Activated naive CD8-positive, alpha-beta T cell treated with anti-CD3 and anti-CD28 coated beads, Interleukin-2, amount 50 U/mL, for 24 hours (primary cell): ENCODE measurements around the gene ZNF557.
A peak's percentile ranks its signal among the peaks of the same experiment; 100 is the strongest.
"Not testable (repeated sequence)": the region's sequence is repeated elsewhere in the genome, so short reads cannot be mapped to it uniquely, and the experiment has no call there.

ENCODE experiments used
- ATAC-seq: fragments of 150-1000 bp; cut with Tn5 transposase; one replicate; pipeline ENCODE4 v1.10.0; 2021
- DNase-seq: peaks from one replicate; pipeline ENCODE4 v3.0.0; 2021
- H3K27ac Mint-ChIP-seq: one replicate; pipeline ENCODE4 v1.8.0; 2021; ENCODE audit warnings: mild to moderate bottlenecking, mixed read lengths
- H3K27me3 Mint-ChIP-seq: one replicate; pipeline ENCODE4 v1.8.0; 2021; ENCODE audit warnings: mixed read lengths
- H3K36me3 Mint-ChIP-seq: one replicate; pipeline ENCODE4 v1.8.0; 2021; ENCODE audit warnings: low read depth, mixed read lengths
- H3K4me1 Mint-ChIP-seq: one replicate; pipeline ENCODE4 v1.8.0; 2021; ENCODE audit warnings: mixed read lengths
- H3K4me3 Mint-ChIP-seq: one replicate; pipeline ENCODE4 v1.8.0; 2021; ENCODE audit warnings: mild to moderate bottlenecking, moderate library complexity, mixed read lengths
- H3K9me3 Mint-ChIP-seq: one replicate; pipeline ENCODE4 v1.8.0; 2021; ENCODE audit warnings: mixed read lengths

The ZNF557 gene

DNA sequence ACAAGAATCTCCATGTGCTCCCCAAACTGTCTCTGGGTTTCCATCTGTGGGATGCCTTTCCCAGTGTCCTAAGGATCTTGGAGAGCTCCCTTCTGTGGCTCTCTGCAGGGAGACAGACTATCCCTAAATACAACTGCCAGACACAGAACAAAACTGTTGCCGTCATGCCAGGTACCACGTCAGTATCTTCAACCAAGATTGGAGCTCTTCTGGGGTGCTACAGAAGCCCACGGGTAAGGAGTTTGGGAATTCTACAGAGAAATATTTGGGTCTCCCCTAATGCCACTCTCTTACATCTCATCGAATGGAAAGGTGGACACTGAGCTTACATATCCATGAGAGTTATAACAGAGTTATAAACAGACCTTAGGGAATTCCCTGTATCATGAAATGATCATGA, 6.2 kb upstream of the ZNF557 start:
- ATAC-seq: no peak
- no peaks in the 10 kb centered on the region for H3K9me3 Mint-ChIP-seq
- no peak overlapping the region for H3K4me3 Mint-ChIP-seq
- H3K27me3 Mint-ChIP-seq: no peaks in the 10 kb centered on the region
- H3K27ac Mint-ChIP-seq: no peak overlapping the region
- no peak for DNase-seq
- no peaks in the 10 kb centered on the region for H3K36me3 Mint-ChIP-seq
- no peaks in the 10 kb centered on the region for H3K4me1 Mint-ChIP-seq

DNA sequence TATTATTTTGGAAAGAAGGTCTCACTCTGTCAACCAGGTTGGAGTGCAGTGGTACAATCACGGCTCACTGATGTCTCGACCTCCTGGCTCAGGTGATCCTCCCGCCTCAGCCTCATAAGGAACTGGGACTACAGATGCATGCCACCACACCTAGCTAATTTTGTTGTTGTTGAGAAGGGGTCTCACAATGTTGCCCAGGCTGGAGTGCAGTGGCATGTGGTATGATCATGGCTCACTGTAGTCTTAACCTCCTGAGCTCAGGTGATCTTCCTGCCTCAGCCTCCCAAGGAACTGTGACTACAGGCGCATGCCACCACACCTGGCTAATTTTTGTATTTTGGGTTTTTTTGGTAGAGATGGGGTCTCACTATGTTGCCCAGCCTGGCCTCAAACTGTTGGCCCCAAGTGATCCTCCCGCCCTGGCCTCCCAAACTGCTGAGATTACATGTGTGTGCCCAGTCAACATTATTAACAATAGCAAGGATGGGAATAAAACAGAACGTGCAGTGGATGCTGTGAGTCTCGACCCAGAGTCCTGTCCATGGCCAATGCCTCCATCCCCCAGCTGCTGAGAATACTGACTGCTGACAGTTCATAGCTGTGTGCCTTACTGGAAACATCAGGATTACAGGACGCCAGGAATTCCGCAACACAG, 5.6 kb upstream of the ZNF557 start:
- ATAC-seq (peak; percentile 28), DNase-seq (no peak)
- Mint-ChIP-seq H3K4me1 (peaks cover 2% of the 10 kb centered on the region), H3K4me3 (no peak overlapping the region), H3K27me3 (no peaks in the 10 kb centered on the region), H3K27ac (no peak overlapping the region), H3K9me3 (no peaks in the 10 kb centered on the region), H3K36me3 (no peaks in the 10 kb centered on the region)

DNA sequence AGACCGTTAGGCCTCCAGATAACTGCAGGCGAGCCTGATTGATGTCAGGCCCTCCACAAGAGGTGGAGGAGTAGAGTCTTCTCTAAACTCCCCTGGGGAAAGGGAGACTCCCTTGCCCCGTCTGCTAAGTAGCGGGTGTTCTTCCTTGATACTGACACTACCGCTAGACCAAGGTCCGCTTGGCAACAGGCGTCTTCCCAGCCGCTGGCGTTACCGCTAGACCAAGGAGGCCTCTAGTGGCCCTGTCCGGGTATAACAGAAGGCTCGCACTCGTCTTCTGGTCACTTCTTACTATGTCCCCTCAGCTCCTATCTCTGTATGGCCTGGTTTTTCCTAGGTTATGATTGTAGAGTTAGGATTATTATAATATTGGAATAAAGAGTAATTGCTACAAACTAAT, 2.4 kb upstream of the ZNF557 start:
- peak; percentile 12 for DNase-seq
- H3K9me3 Mint-ChIP-seq, H3K27me3 Mint-ChIP-seq, ATAC-seq, H3K4me3 Mint-ChIP-seq, H3K36me3 Mint-ChIP-seq, H3K27ac Mint-ChIP-seq: not testable (repeated sequence)
- H3K4me1 Mint-ChIP-seq: peaks cover 20% of the 10 kb centered on the region

DNA sequence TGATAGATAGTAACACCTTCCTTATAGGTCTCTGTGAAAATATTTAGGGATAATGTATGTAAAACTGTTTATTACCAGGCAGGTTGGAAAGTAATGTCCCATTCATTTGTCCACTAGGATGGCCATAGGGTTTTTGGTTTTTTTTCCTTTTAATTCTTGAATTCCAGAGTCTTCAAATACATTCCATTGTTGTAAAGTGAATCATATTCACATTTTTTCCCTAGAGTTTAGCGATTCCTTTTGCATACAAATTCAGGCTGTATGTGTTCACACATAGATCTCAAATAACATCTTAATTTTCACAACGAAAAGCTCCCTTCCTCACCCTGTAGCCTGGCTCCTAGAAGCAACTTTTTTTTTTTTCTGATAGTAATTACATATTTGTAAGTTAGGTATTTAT, 1.8 kb upstream of the ZNF557 start:
- H3K27ac Mint-ChIP-seq: no peak overlapping the region

DNA sequence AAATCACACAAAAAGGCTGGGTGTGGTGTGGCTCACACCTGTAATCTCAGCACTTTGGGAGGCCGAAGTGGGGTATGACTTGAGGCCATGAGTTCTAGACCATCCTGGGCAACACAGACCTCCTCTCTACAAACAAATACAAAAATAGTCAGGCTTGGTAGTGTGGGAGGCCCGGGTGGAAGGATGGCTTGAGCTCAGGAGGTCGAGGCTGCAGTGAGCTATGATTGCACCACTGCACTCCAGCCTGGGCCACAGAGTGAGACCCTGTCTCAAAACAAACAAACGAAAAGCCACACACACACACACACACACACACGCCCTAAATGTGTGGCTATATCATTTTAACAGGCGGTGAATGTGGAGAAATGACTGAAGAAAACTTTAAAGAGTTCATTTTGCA, 904 bp upstream of the ZNF557 start:
- ATAC-seq (no peak), DNase-seq (no peak)
- Mint-ChIP-seq H3K9me3 (no peaks in the 10 kb centered on the region), H3K4me3 (peak overlapping the region; percentile 95), H3K4me1 (peaks cover 23% of the 10 kb centered on the region), H3K36me3 (peaks cover 19% of the 10 kb centered on the region), H3K27me3 (no peaks in the 10 kb centered on the region), H3K27ac (peak overlapping the region; percentile 89)

More for the DNA sequence above, 1.8 kb upstream of the ZNF557 start:
- peaks cover 14% of the 10 kb centered on the region for H3K36me3 Mint-ChIP-seq
- DNase-seq (no peak), ATAC-seq (no peak)
- H3K4me3 Mint-ChIP-seq: no peak overlapping the region
- no peaks in the 10 kb centered on the region for H3K27me3 Mint-ChIP-seq
- peaks cover 23% of the 10 kb centered on the region for H3K4me1 Mint-ChIP-seq
- no peaks in the 10 kb centered on the region for H3K9me3 Mint-ChIP-seq

DNA sequence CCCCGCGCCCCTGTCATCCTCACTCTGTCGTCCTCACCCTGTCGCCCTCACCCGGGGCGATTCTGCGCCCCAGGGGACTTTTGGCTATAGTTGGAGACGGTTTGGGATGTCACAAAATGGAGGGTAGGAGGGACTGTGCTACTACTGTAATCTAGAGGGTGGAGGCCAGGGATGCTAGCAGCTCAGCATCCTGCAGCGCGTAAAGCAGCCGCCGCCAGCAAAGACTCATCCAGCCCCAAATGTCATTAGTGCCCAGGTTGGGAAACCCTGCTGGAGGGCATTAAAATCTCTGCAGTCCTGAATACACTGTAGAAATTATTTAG, 362 bp downstream of the ZNF557 start:
- DNase-seq: no peak
- H3K9me3 Mint-ChIP-seq: peaks cover 4% of the 10 kb centered on the region

DNA sequence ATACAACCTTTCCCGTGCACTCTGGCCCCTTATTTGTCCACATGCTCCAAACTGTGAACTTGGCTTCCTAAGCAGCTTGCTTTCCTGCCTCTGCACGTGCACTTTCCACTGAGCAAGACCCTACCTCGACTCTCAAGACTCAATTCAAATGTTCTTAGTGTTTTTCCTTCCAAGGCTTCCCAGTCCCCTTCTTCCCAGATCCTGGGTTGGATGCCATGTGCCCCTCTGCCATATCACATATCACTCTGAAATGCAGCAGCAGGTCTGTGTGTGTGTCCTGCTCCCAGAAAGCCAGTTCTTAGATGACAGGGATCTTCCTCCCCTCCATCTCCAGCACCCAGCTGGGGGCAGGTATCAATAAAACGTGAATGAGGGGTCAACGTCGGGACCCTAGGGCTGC, 3.0 kb downstream of the ZNF557 start:
- DNase-seq (no peak), ATAC-seq (no peak)
- Mint-ChIP-seq H3K4me3 (peak overlapping the region; percentile 1), H3K27ac (no peak overlapping the region), H3K4me1 (peaks cover 23% of the 10 kb centered on the region), H3K9me3 (peaks cover 20% of the 10 kb centered on the region), H3K36me3 (peaks cover 57% of the 10 kb centered on the region), H3K27me3 (no peaks in the 10 kb centered on the region)

More for the DNA sequence above, 362 bp downstream of the ZNF557 start:
- ATAC-seq: no peak
- no peaks in the 10 kb centered on the region for H3K27me3 Mint-ChIP-seq
- H3K4me3 Mint-ChIP-seq: peak overlapping the region; percentile 95
- H3K4me1 Mint-ChIP-seq: peaks cover 23% of the 10 kb centered on the region
- peaks cover 30% of the 10 kb centered on the region for H3K36me3 Mint-ChIP-seq
- peak overlapping the region; percentile 89 for H3K27ac Mint-ChIP-seq

DNA sequence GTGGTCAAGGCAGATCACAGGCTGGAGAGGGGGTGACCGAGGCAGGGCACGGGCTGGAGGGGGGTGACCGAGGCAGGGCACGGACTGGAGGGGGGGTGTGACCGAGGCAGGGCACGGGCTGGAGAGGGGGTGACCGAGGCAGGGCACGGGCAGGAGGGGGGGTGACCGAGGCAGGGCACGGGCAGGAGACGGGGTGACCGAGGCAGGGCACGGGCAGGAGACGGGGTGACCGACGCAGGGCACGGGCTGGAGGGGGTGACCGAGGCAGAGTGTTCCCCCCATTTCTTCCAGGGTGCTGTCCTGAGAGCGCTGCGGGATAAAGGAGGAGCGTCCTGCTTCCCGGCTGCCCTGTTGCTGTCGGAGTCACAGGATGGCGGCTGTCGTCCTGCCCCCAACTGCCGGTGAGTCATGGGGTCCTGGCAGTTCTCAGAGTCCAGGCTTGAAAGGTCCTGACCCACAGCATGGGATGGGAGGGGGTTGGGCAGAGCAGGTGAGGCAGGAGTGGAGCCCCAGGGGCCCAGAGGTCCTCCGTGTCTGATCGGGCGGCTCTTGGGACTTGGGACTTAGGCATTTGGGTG, 5.3 kb downstream of the ZNF557 start:
- peaks cover 79% of the 10 kb centered on the region for H3K36me3 Mint-ChIP-seq
- H3K4me1 Mint-ChIP-seq: peaks cover 19% of the 10 kb centered on the region
- ATAC-seq (no peak), DNase-seq (no peak)
- no peak overlapping the region for H3K27ac Mint-ChIP-seq
- no peaks in the 10 kb centered on the region for H3K27me3 Mint-ChIP-seq
- peaks cover 39% of the 10 kb centered on the region for H3K9me3 Mint-ChIP-seq
- no peak overlapping the region for H3K4me3 Mint-ChIP-seq

DNA sequence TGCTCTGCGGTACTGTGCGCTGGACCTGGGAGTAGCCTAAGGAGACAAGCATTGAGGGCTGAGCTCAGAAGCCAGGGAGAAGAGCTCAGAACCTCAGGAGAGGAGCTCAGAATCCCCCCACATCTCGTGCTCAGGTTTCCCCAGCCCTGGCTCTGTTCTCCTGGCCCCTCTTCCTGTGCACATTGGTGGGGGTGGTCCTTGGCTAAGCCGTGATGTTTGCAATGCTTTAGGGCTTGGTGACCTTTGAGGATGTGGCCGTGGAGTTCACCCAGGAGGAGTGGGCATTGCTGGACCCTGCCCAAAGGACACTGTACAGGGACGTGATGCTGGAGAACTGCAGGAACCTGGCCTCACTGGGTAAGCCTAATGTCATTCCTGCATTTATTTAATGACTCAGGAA, 6.6 kb downstream of the ZNF557 start:
- no peak for DNase-seq
- Mint-ChIP-seq H3K27me3 (no peaks in the 10 kb centered on the region), H3K9me3 (peaks cover 49% of the 10 kb centered on the region), H3K36me3 (peaks cover 89% of the 10 kb centered on the region), H3K4me1 (peaks cover 6% of the 10 kb centered on the region), H3K27ac (no peak overlapping the region), H3K4me3 (no peak overlapping the region)
- ATAC-seq: no peak

DNA sequence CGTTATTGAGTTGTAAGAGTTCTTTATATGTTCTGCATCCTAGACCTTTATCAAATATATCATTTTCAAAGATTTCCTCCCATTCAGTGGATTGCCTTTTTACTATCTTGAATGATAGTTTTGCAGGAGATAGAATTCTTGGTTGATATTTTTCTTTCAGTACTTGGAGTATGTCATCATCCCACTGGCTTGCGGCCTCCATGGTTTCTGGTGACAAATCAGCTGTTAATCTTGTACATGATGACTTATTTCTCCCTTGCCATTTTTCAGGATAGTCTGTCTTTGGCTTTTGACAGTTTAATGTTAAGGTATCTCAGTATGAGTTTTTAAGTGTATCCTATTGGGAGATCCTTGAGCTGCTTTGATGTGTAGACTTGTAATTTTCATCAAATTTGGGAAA, 8.5 kb downstream of the ZNF557 start:
- Mint-ChIP-seq H3K4me1 (no peaks in the 10 kb centered on the region), H3K36me3 (peaks cover 96% of the 10 kb centered on the region), H3K4me3 (no peak overlapping the region), H3K9me3 (peaks cover 58% of the 10 kb centered on the region), H3K27ac (no peak overlapping the region), H3K27me3 (no peaks in the 10 kb centered on the region)
- DNase-seq (no peak), ATAC-seq (no peak)

- no peak overlapping the region for H3K27ac Mint-ChIP-seq
- DNase-seq: no peak
- peaks cover 91% of the 10 kb centered on the region for H3K36me3 Mint-ChIP-seq
- peaks cover 57% of the 10 kb centered on the region for H3K9me3 Mint-ChIP-seq
- H3K4me1 Mint-ChIP-seq: no peaks in the 10 kb centered on the region
- no peak overlapping the region for H3K4me3 Mint-ChIP-seq
- H3K27me3 Mint-ChIP-seq: no peaks in the 10 kb centered on the region
- no peak for ATAC-seq
Measured at GRCh38 chr19:7083076-7083956, 13.8 kb downstream of the ZNF557 start.

DNA sequence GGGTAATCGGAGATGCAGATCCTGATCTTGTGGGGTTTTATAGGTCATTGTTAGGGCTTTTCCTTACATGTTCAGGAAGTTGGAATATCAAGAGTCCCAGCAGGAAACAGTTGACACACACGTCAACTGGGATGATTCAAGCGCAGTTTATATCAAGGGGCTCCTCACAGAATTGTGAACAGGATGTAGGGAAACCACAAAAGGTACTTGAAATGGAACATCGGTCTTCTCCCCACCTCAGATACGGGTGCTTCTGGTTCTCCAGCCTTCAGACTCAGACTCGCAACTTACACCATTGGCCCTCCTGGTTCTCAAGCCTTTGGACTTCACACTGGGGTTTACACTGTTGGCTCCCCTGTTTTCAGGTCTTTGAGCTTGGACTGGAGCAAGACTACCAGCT, 19.5 kb downstream of the ZNF557 start:
- no peak for DNase-seq
- H3K36me3 Mint-ChIP-seq: peaks cover 59% of the 10 kb centered on the region
- no peaks in the 10 kb centered on the region for H3K27me3 Mint-ChIP-seq
- no peak overlapping the region for H3K27ac Mint-ChIP-seq
- H3K4me1 Mint-ChIP-seq: peaks cover 6% of the 10 kb centered on the region
- H3K9me3 Mint-ChIP-seq: peaks cover 34% of the 10 kb centered on the region
- H3K4me3 Mint-ChIP-seq: no peak overlapping the region
- peak; percentile 28 for ATAC-seq

- Mint-ChIP-seq H3K4me1 (peaks cover 13% of the 10 kb centered on the region), H3K27ac (peak overlapping the region; percentile 90), H3K9me3 (peaks cover 32% of the 10 kb centered on the region), H3K36me3 (peaks cover 20% of the 10 kb centered on the region), H3K27me3 (no peaks in the 10 kb centered on the region), H3K4me3 (peak overlapping the region; percentile 90)
- ATAC-seq (no peak), DNase-seq (no peak)
Measured at GRCh38 chr19:7098096-7098495, 28.6 kb downstream of the ZNF557 start.

DNA sequence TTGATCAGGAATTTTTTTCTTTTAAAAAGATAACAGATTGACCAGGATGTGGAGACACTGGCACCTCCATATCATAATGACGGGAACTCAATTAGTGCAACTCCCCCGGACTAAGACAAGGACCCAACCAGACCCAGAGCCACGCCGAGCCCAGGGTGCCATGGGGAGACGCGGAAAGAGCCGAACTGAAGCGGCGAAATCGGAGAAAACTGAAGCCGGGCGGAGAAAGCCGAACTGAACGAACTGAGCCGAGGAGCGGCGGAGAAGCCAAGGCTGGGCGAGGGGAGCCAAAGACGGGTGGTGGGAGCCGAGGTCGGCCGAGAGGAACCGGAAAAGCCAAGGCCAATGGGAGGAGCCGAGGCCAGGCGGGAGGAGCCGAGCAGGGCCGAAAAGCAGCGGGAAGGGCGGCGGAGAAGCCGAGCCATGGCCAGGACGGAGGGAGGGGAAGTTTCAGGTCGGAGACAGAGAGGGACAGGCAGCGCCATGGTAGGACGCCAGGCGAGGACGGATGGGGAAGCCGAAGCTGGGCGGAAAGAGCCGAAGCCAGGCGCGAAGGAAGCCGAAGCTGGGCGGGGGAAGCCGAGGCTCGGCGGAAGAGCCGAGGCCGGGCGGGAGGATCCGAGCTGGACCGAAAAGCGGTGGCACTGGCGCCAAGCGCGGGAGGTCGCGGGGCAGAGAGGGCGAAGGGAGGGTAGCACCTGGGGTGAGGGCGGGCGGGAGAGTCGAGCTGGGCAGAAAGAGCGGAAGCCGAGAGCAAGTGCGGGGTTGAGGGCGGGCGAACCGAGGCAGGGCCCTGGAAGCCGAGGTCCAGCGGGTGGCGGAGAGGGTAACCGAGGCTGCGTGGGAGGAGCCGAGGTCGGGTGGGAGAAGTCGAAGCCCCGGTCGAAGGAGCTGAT, 29.4 kb downstream of the ZNF557 start:
- no peaks in the 10 kb centered on the region for H3K27me3 Mint-ChIP-seq
- peak; percentile 89 for DNase-seq
- H3K4me3 Mint-ChIP-seq: peak overlapping the region; percentile 90
- H3K27ac Mint-ChIP-seq: peak overlapping the region; percentile 90
- peaks cover 32% of the 10 kb centered on the region for H3K9me3 Mint-ChIP-seq
- H3K4me1 Mint-ChIP-seq: peaks cover 13% of the 10 kb centered on the region
- peaks cover 20% of the 10 kb centered on the region for H3K36me3 Mint-ChIP-seq
- peak; percentile 90 for ATAC-seq
